CD14-positive monocyte (primary cell): ENCODE data around the gene GRID2. TPM values are rescaled to one million over a fixed set of nuclear protein-coding genes. Genes with fewer than 3 reads are reported as not detected.

Experiments
- DNase-seq, 3 donors: peaks; one replicate each; pipeline ENCODE4 v3.0.0-alpha.2; 2011 to 2022
- H2AFZ ChIP-seq: 2 replicates; pipeline ENCODE4 v1.6.0; 2012; ENCODE audit warnings: mild to moderate bottlenecking, low read depth, low read length, inconsistent platforms; ENCODE audit not compliant: insufficient read depth, poor library complexity, severe bottlenecking
- H3K27ac ChIP-seq, 2 donors: 1 replicate in 1 of 2; 2 replicates in 1 of 2; pipeline ENCODE4 v1.5.1; 2012 to 2013; ENCODE audit warnings: low read length in 2 of 2, control low read depth in 1 of 2, inconsistent platforms in 1 of 2, low read depth in 1 of 2, mild to moderate bottlenecking in 1 of 2
- H3K27me3 ChIP-seq, 2 donors: one replicate each; pipeline versions ENCODE4 v1.6.0 to v1.6.1; 2011 to 2013; ENCODE audit warnings: low read length in 2 of 2; ENCODE audit not compliant: control insufficient read depth in 2 of 2, insufficient read depth in 2 of 2
- H3K36me3 ChIP-seq, 2 donors: replicated peaks in 1 of 2; 1 replicate in 1 of 2; 2 replicates in 1 of 2; pipeline versions ENCODE4 v1.5.1 to v1.6.1; 2012 to 2013; ENCODE audit warnings: low read length in 2 of 2, control low read depth in 1 of 2, inconsistent platforms in 1 of 2, mild to moderate bottlenecking in 1 of 2; ENCODE audit not compliant: insufficient read depth in 2 of 2, control insufficient read depth in 1 of 2
- H3K4me1 ChIP-seq, 2 donors: 1 replicate in 1 of 2; 2 replicates in 1 of 2; pipeline versions ENCODE4 v1.5.1 to v1.6.1; 2012 to 2013; ENCODE audit warnings: low read length in 2 of 2, control low read depth in 1 of 2, inconsistent platforms in 1 of 2, mild to moderate bottlenecking in 1 of 2, moderate library complexity in 1 of 2; ENCODE audit not compliant: insufficient read depth in 2 of 2, control insufficient read depth in 1 of 2
- H3K4me2 ChIP-seq: replicated peaks from 2 replicates; pipeline ENCODE3; 2012; ENCODE audit warnings: low read length, moderate library complexity, mild to moderate bottlenecking; ENCODE audit not compliant: poor library complexity, severe bottlenecking; ENCODE audit errors: extremely low read depth
- H3K4me3 ChIP-seq, 3 experiments: fragments of 200-600 bp in 1 of 3; sonication (generic) in 1 of 3; replicated peaks in 1 of 3; 1 replicate in 2 of 3; 2 replicates in 1 of 3; pipeline ENCODE4 v1.5.1; 2011 to 2013; ENCODE audit warnings: low read length in 3 of 3, mild to moderate bottlenecking in 3 of 3, control low read depth in 2 of 3, low read depth in 2 of 3, inconsistent platforms in 1 of 3, moderate library complexity in 1 of 3
- H3K79me2 ChIP-seq: 2 replicates; pipeline ENCODE4 v1.6.0; 2012; ENCODE audit warnings: mild to moderate bottlenecking, control low read depth, inconsistent platforms, low read length, moderate library complexity; ENCODE audit not compliant: insufficient read depth
- H3K9ac ChIP-seq: 2 replicates; pipeline ENCODE4 v1.6.0; 2017; ENCODE audit warnings: low read length, mild to moderate bottlenecking; ENCODE audit not compliant: insufficient read depth, poor library complexity, severe bottlenecking
- H3K9me3 ChIP-seq, 2 donors: replicated peaks in 1 of 2; 1 replicate in 1 of 2; 2 replicates in 1 of 2; pipeline versions ENCODE4 v1.5.1 to v1.6.1; 2012 to 2013; ENCODE audit warnings: low read length in 2 of 2, control low read depth in 1 of 2; ENCODE audit not compliant: control insufficient read depth in 1 of 2, insufficient read depth in 1 of 2
- H4K20me1 ChIP-seq: 2 replicates; pipeline ENCODE4 v1.6.0; 2012; ENCODE audit warnings: mild to moderate bottlenecking, low read length, control low read depth, moderate library complexity; ENCODE audit not compliant: insufficient read depth
- H3K27ac Mint-ChIP-seq, 7 donors: one replicate each; pipeline ENCODE4 v1.8.0; 2020; ENCODE audit warnings: mild to moderate bottlenecking in 7 of 7, mixed read lengths in 7 of 7, moderate library complexity in 6 of 7, inconsistent platforms in 2 of 7
- H3K27me3 Mint-ChIP-seq, 3 donors: one replicate each; pipeline ENCODE4 v1.8.0; 2021 to 2022; ENCODE audit warnings: low read depth in 3 of 3, mild to moderate bottlenecking in 3 of 3, mixed read lengths in 3 of 3, moderate library complexity in 3 of 3, inconsistent platforms in 1 of 3
- H3K36me3 Mint-ChIP-seq, 2 donors: one replicate each; pipeline ENCODE4 v1.8.0; 2020; ENCODE audit warnings: mixed read lengths in 2 of 2, inconsistent platforms in 1 of 2, mild to moderate bottlenecking in 1 of 2
- H3K4me1 Mint-ChIP-seq: one replicate; pipeline ENCODE4 v1.8.0; 2020; ENCODE audit warnings: mild to moderate bottlenecking, mixed read lengths
- H3K4me3 Mint-ChIP-seq, 2 donors: one replicate each; pipeline ENCODE4 v1.8.0; 2020; ENCODE audit warnings: mild to moderate bottlenecking in 2 of 2, mixed read lengths in 2 of 2, moderate library complexity in 1 of 2
- H3K9me3 Mint-ChIP-seq, 7 donors: one replicate each; pipeline ENCODE4 v1.8.0; 2020 to 2022; ENCODE audit warnings: mixed read lengths in 7 of 7, mild to moderate bottlenecking in 6 of 7, moderate library complexity in 6 of 7, inconsistent platforms in 2 of 7
- CTCF ChIP-seq: fragments of 200-600 bp; IDR thresholded peaks from one replicate; pipeline ENCODE4 v1.8.0; 2022; ENCODE audit warnings: antibody characterized with exemption, mild to moderate bottlenecking
- WGBS: methylation state at CpG from one replicate; pipeline ENCODE4 v1.1.5; 2013; ENCODE audit warnings: missing lambda C conversion rate; ENCODE audit not compliant: insufficient coverage; 5-methylcytosine and 5-hydroxymethylcytosine counted together
- intact Hi-C, 2 donors: fragments of 100-400 bp; cut with micrococcal nuclease; formaldehyde crosslinking; loops; one replicate each; pipeline versions ENCODE4 v1.15.0 to v1.15.1; 2023
- polyA plus RNA-seq, 3 donors: library from polyadenylated mRNA; depleted of rRNA in 1 of 3; unstranded in 2 of 3; stranded (reverse) in 1 of 3; fragments of 300-500 nt in 2 of 3; fragments of >200 nt in 1 of 3; fragmentation: Illumina TruSeq in 2 of 3; gene quantifications; 1 replicate in 2 of 3; 2 replicates in 1 of 3; pipeline ENCODE4 v1.2.3, GENCODE V29; 2012 to 2021

The GRID2 gene
- polyA plus RNA-seq, 3 donors, result not detected

GRCh38 chr4:93243262-93243661, 939.5 kb downstream of the GRID2 start:
- Histone ChIP-seq H3K4me1 (no peaks in the 10 kb centered on the region), H3K36me3 (no peaks in the 10 kb centered on the region), H3K79me2 (no peaks in the 10 kb centered on the region), H3K9ac (no peak overlapping the region), H2AFZ (no peak overlapping the region), H3K4me2 (no peak overlapping the region), H3K27me3 (no peaks in the 10 kb centered on the region), H3K9me3 (no peaks in the 10 kb centered on the region), H3K27ac (no peak overlapping the region), H4K20me1 (no peaks in the 10 kb centered on the region), H3K4me3 (no peak overlapping the region)
- Mint-ChIP-seq H3K27ac (no peak overlapping the region), H3K9me3 (peaks cover 0 to 2% (median 0%) of the 10 kb centered on the region in 7 donors), H3K4me3 (no peak overlapping the region), H3K4me1 (no peaks in the 10 kb centered on the region), H3K27me3 (no peaks in the 10 kb centered on the region), H3K36me3 (no peaks in the 10 kb centered on the region)
- no peak for TF ChIP-seq CTCF
- WGBS, result no CpG with 5 or more reads among the region's 2 CpGs
- no peak for DNase-seq
- intact Hi-C loops, result no loop called here

- no peak overlapping the region for H3K9ac ChIP-seq
- H3K79me2 ChIP-seq, result no peaks in the 10 kb centered on the region
- Mint-ChIP-seq H3K36me3 (no peaks in the 10 kb centered on the region), H3K4me1 (no peaks in the 10 kb centered on the region), H3K4me3 (no peak overlapping the region), H3K27ac (no peak overlapping the region), H3K27me3 (no peaks in the 10 kb centered on the region), H3K9me3 (peaks cover 0 to 2% (median 0%) of the 10 kb centered on the region in 7 donors)
- no peaks in the 10 kb centered on the region for H3K4me1 ChIP-seq
- TF ChIP-seq CTCF, result no peak
- no CpG with 5 or more reads among the region's 3 CpGs for WGBS
- intact Hi-C loops, result no loop called here
- no peaks in the 10 kb centered on the region for H3K36me3 ChIP-seq
- no peak for DNase-seq
- no peaks in the 10 kb centered on the region for H3K27me3 ChIP-seq
- H2AFZ ChIP-seq, result no peak overlapping the region
- H3K9me3 ChIP-seq, result no peaks in the 10 kb centered on the region
- H3K27ac ChIP-seq, result no peak overlapping the region
- no peak overlapping the region for H3K4me3 ChIP-seq
- no peaks in the 10 kb centered on the region for H4K20me1 ChIP-seq
- no peak overlapping the region for H3K4me2 ChIP-seq
Measured at GRCh38 chr4:93261207-93261606, 957.4 kb downstream of the GRID2 start.
